ENCODE results near the gene SBF1. TPM values are rescaled to one million over a fixed set of nuclear protein-coding genes. Genes with fewer than 3 reads are reported as not detected.

Gene SBF1
- total RNA-seq, 4 donors from 2014 or later = 63.7 to 122 (median 64.4) TPM

DNA sequence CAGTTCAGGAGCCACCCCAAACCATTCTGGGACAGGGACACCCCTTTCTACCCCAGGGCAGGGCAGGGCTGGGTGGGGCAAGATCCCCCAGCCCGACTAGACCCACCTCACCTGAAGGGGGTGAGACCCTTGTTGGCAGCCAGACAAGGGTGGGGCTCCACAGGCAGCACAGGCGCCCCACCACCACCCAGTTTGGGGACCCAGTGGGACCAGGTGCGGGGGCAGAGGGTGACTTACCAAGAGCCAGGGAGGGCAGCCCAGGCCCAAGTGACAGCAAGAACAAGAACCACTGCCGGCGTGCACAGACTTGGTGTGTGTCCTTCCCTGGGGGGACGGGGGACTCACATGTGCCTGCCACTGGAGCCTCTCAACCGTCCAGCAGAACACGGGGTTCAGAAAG, 8.7 kb upstream of the SBF1 start:
- no peaks in the 10 kb centered on the region for H3K9me3 ChIP-seq
- H3K27ac ChIP-seq = no peak overlapping the region
- ATAC-seq = no peak
- peaks cover 0 to 19% (median 0%) of the 10 kb centered on the region in 3 donors for H3K4me1 ChIP-seq
- H3K4me3 ChIP-seq = no peak overlapping the region
- TF ChIP-seq POLR2A (IDR thresholded peaks at IDR 0.05) (no peak), POLR2AphosphoS5 (IDR thresholded peaks at IDR 0.05) (no peak), CTCF (IDR thresholded peaks at IDR 0.05) (no peak), EP300 (IDR thresholded peaks at IDR 0.05) (no peak)
- peaks cover 100% of the 10 kb centered on the region for H3K27me3 ChIP-seq
- no peaks in the 10 kb centered on the region for H3K36me3 ChIP-seq
- 80% methylated on average over 3 of the region's 8 CpGs; no CpG with 5 or more reads in 1 of the 2 donors for WGBS, 2 donors (ENCODE audit: low coverage in 1 of 2)

DNA sequence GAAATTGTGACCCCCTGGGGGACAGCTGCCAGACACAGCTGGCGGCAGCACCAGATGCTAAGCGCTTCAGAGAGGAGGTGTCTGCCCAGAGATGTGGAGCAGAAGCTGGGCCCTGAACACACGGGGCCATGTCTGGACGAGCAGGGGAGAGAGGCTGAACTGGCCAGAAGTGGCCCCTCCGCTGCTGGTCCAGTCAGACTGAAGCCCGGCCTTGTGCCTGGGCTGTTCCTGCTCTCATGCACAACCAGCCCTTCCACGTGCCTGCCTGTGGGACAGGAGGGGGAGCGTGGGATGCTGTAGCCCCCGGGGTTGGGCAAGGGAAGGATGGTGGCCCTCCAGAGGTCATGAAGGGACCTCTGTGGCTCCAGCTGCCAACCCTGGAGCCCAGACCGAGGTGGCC, 8.3 kb upstream of the SBF1 start:
- H3K27ac ChIP-seq = no peak overlapping the region
- H3K9me3 ChIP-seq = no peaks in the 10 kb centered on the region
- H3K36me3 ChIP-seq = no peaks in the 10 kb centered on the region
- no peak for TF ChIP-seq CTCF (IDR thresholded peaks at IDR 0.05)
- no peak for TF ChIP-seq POLR2AphosphoS5 (IDR thresholded peaks at IDR 0.05)
- no peak for TF ChIP-seq POLR2A (IDR thresholded peaks at IDR 0.05)
- no peak for TF ChIP-seq EP300 (IDR thresholded peaks at IDR 0.05)
- peaks cover 95% of the 10 kb centered on the region for H3K27me3 ChIP-seq
- WGBS, 2 donors (ENCODE audit: low coverage in 1 of 2) = 55% methylated on average over 4 of the region's 10 CpGs; no CpG with 5 or more reads in 1 of the 2 donors
- no peak overlapping the region for H3K4me3 ChIP-seq
- H3K4me1 ChIP-seq = peaks cover 0 to 19% (median 0%) of the 10 kb centered on the region in 3 donors
- ATAC-seq = no peak

DNA sequence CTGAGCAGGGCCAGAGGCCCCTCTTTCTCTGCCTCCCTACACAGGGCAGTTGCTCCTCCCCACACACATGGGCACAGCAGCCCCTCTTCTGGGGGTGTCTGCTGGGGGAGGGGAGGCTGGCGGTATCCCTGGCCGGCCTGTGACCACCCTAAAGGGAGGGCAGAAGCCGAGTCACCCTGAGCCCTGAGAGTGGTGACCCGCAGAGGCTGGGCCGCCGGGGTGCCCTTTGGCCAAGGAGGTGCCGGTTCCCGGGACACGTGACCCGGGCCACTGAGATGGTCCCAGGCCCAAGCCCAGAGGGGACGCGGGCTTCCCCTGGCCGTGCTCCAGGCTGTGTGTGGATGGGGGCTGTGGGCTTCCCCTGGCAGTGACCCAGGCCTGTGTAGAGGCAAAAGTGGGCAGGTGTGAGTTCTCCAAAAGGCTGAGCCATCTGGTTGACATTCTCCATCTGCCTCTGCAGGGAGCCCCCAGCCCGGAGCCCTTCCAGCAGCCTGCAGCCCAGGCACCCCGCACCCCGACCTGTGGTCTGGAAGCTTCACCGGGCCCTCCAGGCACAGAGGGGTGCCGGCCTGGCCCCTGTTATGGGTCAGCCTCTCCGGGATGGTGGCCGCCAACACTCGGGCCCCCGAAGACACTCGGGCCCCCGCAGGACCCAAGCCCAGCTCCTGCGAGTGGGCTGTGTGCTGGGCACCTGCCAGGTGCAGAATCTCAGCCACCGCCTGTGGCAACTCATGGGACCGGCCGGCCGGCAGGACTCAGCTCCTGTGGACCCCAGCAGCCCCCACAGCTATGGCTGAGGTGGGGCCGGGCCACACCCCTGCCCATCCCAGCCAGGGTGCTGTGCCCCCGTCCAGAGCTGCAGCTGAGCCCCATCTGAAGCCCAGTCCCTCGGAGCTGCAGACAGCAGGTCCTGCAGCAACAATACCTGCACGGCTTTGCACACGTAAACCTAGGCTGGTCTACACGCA, 7.6 kb upstream of the SBF1 start:
- Histone ChIP-seq H3K4me1 (peaks cover 0 to 19% (median 0%) of the 10 kb centered on the region in 3 donors), H3K4me3 (peak overlapping the region in 1 of 2 donors; percentile 51), H3K9me3 (no peaks in the 10 kb centered on the region), H3K36me3 (no peaks in the 10 kb centered on the region), H3K27me3 (peaks cover 88% of the 10 kb centered on the region), H3K27ac (no peak overlapping the region)
- WGBS, 2 donors (ENCODE audit: low coverage in 1 of 2) = 93% methylated on average over 2 of the region's 35 CpGs; no CpG with 5 or more reads in 1 of the 2 donors
- no peak for ATAC-seq
- no peak for TF ChIP-seq EP300 (IDR thresholded peaks at IDR 0.05)
- no peak for TF ChIP-seq POLR2A (IDR thresholded peaks at IDR 0.05)
- no peak for TF ChIP-seq CTCF (IDR thresholded peaks at IDR 0.05)
- no peak for TF ChIP-seq POLR2AphosphoS5 (IDR thresholded peaks at IDR 0.05)

DNA sequence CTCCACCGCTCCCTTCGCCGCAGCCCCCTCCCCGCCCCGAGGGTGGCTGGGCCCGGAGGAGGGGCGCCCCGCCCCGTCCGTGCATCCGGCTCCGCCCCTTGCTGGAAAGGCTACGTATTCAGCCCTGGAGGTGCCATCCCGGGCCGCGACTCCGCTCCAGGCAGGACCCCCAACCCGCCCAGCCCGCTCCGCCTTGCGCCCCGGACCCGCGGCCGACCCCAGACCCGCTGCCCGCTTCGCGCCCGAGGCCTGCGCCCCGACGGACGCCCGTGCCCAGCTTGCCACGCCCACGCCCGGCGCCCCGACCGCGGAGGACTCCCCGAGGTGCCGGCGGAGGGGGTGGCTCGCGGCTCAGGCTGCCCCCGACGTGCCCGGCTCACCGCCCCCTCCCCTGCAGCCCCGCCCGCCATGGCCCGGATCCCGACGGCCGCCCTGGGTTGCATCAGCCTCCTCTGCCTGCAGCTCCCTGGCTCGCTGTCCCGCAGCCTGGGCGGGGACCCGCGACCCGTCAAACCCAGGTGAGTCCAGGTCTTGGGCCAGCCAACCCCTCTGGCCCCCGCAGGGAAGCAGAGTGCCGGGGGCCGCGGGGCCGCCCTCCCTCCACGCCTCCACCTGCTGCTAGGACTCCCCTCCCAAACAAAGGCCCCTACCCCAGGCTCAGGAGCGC, 6.7 kb upstream of the SBF1 start, which contains the start of gene ADM2:
ADM2 (plus strand) TSS at position 104 of the 667 bp plus-strand sequence; CDS start at position 409, 305 bp downstream.
- Histone ChIP-seq H3K4me1 (peaks cover 0 to 19% (median 0%) of the 10 kb centered on the region in 3 donors), H3K27ac (no peak within 1 kb of the TSS), H3K36me3 (no peaks in the 10 kb centered on the region), H3K4me3 (peak within 1 kb of the TSS in 1 of 2 donors; percentile 51), H3K9me3 (no peaks in the 10 kb centered on the region), H3K27me3 (peaks cover 80% of the 10 kb centered on the region)
- TF ChIP-seq CTCF (IDR thresholded peaks at IDR 0.05) (no peak), POLR2AphosphoS5 (IDR thresholded peaks at IDR 0.05) (no peak), POLR2A (IDR thresholded peaks at IDR 0.05) (no peak), EP300 (IDR thresholded peaks at IDR 0.05) (no peak)
- WGBS, 2 donors (ENCODE audit: low coverage in 1 of 2) = no CpG with 5 or more reads among the region's 70 CpGs
- no peak for ATAC-seq

All from gastroesophageal sphincter (tissue), 4 donors.